ENCODE measurements around the gene IMPDH2.
"Not testable (repeated sequence)": the region's sequence is repeated elsewhere in the genome, so short reads cannot be mapped to it uniquely, and the experiment has no call there.

Gene IMPDH2

DNA sequence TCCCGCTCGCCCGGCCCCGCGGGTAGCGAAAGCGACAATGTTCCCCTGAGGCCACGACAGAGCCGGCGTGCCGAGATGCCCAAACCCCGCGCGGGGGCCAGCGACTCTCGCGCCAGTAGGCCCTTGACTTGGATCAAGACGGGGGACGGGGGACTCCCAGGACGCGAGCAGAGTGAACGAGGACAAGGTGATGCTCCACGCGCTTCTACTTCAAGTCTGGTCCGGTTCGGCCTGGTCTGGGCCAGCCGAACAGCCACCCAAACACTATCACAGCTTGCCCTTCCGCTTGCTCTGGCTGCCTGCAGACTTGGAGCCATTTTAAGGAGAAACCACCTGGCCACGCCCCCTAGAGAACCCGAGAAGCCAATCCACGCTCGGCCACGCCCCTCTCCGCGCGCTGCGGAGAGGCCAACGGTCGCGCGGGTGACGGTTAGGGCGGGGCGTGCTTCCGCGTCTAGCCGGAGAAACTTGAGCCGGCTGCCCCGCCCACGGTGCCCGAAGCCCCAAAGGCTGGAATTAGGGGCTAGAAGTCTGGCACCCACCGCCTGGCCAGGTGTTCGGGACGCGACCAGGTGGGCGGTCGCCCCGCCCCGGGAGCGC is 7.9 kb downstream of the IMPDH2 start:
- DNase-seq, result peak; percentile 90

DNA sequence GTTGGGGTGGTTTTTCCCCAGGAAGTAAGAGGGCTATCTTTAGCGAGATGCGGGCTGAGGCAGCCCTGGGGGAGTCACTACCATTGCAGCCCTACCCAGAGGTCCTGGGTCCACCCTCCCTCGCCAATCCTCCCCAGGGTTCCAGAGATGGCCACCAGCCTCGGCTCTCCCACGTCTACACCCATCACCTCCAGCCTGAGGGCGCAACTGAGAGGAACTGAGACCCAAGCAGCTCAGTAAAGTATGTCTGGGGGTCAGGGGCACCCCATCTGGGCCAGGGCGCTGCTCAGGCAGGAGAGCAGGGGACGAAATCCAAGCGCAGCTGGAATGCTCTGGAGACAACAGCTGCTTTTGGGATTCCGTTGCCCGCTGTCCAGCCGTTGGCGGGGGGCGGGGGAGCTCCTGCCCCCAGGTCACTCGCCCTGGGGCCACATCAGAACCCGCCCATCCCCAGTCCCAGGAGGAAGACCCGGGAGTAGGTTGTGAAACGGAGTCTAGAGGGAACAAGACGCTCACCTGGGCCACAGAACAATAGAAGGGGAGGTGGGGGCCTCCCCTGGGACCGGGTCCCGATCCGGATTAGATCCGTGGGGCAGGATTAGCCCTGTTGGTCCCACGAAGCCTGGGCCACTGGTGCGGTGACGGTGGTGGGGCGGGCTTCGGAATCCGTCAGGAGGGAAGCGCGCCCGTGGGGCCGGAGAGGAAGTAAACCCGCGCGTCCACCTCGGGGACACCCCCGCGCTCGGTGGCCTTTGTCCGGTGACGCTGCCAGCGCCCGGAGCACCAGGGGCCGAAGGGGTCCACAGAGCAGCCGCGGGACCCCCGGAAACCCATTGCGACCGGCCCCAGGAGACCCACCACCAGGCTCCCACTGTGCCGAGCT is 8.6 kb downstream of the IMPDH2 start:
- DNase-seq, result no peak

DNA sequence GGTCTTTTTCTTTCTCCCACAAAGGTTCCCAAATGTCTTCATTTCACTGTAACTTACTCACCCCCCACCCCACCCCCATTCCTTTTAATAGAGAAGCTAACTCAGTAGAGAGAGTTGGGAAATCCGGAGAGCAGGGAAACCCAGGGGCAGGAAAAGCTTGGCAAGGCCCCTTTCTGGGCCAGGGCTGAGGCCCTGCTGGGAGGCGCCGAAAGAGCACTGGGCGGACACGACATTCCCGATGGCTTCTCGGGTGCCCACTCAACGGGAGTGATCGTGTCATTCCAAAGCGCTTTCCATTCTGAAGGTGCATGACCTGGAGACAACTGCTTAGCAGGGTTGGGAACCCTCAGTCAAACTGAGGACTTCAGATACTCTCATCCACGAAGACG is 9.3 kb downstream of the IMPDH2 start:
- DNase-seq, result no peak

DNA sequence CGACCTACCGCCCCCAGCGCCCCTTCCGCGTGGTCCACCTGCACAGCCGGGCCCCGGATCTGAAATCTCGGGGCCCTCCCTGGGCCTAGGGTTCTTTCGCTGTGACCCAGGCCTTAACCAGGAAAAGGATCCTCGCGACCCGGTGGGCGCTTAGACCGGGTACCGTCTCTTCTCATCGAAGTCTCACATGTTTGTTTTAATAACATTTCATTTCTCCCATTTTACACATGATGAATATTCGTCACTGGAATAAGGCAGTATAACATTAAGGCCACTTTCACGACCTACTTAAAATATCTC is 10.5 kb downstream of the IMPDH2 start:
- no peak for DNase-seq

DNA sequence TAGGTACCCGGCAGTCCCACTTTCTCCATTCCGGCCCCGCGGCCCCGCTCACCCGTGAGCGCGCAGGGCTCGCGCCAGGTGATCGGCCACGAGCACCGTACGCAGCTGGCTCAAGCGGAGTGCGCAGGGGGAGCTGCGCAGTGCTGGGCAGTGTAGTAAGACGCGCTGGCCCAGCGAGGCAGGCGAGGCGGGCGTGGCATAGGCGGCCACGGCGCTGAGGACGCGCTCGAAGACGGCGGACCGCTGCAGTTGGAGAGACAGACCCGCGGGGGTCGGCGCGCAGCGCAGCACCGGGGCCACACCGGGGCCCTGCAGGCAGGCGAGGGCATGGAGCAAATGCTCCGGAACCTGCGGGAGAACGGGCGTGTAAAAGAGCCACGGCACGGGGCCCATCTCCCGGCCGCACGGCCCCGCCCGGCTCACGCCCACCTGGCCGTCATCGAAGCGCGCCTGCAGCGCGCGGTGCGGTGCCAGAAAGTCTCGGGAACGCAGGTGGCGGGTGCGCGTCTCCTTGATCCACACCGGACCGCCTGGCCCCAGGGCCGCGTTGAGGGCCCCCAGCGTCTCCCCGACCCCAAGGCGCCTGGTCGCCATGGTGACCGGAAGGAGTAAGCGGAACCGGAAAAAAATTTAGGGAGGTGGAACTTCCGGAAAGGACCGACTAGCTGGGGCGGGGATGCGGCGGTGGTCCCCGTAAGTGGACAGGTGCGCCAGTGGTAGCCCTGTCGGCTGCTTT is 11.1 kb downstream of the IMPDH2 start, which contains the start of gene DALRD3:
TSS of gene DALRD3 (minus strand) at position 610 of the 736 bp plus-strand sequence. CDS start at position 594, 16 bp downstream.
- no peak for DNase-seq

DNA sequence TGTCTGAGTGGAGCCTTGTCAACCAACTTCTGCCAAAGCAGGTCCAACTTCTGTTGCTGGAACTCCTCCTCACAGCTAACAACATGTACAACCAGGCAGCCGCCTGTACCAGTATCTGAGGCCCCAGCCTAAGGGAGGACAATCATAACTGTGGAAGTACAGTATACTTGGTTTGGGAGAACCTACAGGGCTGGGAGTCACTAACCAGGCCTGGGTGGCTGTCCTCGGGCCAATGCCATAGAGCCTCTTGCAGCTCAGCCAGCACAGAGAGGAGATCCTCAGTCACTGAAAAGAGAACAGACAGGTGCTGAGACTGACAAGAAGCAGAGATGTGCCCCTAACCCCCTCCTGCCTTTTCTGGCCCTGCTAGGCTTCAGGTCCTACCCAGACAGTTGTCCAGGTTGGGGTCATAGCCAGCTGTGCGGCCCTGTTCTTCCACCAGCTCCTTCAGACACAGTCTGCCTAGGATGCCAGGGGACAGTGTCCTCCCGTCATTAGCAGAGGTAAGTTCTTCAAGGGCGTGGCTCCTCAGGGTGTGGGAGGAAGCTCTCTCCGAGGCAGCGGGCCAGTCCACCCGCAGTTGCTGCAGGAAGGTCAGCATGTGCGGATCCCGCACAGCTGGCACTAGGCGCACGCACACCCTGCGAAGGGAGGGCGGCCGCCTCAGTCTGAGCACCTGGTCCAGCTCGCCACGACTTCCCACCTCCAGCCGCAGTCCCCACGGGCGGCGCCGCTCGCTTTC is 11.8 kb downstream of the IMPDH2 start:
- DNase-seq, result no peak

DNA sequence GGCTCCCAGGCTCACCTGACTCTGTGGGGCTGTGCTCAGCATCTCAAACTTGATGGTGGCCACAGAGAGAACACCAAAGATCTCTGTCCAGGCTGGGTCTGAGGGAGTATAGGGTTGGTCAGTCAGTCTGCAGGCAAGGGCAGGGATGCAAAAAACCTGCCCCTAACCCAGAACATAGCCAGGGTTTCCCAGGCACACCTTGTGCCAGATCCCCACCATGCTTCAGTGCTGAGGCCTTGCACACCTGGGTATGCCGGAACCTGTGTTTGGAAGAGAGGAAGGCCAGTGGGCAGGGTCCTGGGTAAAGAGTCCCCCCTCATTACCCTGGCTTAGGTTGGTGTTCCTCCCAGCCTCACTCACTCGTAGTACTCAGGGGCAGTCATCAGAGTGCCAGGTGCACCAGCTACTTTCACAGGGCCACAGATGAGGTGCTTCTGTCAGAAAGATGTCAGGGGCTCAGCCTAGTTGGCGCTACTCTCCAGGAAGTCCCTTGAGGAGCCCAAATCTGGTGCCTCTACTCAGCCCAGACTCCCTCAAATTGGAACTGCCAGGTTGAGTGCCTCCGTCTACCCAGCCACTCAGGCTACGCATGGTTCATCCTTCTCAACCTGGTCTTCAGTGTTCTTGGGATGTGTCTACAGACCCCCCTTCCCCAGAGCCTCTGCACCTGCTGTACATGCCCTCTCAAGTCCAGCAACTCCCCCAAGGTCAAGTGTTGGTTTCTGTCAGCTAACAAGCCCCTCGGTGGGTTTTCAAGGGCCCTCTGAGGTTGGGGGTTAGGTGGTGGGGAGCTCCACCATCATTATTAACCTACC is 12.6 kb downstream of the IMPDH2 start:
- no peak for DNase-seq

DNA sequence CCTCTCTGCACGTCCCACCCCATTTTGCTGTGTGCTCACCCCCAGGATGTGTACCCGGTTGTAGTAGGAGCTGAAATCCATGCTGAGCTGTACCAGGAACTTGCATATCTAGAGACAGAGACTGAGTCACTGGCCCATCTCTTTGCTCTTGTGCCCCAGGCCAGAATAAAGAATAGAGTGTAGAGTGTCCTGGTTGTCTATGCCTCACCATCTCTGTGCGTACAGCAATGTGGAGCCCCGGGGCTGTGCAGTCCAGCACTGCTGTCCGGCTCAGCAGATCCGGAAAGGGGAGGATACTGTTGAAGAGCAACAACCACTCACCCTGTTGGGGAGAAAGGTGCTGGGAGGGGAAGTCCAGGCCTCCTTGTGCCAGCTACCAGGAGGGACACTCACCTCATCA is 13.4 kb downstream of the IMPDH2 start:
- no peak for DNase-seq

DNA sequence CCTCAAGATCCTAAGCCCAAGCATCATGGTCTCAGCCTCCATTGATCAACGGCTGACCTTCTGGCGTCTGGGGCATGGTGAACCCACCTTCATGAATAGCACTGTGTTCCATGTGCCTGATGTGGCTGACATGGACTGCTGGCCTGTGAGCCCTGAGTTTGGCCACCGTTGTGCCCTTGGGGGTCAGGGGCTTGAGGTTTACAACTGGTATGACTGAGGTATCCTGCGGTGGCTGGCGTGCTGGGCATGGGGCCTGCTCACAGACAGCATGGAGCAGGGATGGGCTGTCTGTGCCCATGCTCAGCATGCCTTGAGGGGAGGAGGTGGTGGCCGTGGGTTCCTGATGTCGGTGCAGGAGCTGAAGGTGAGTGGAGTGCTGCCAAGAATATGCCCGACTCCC is 14.1 kb downstream of the IMPDH2 start:
- DNase-seq, result no peak

DNA sequence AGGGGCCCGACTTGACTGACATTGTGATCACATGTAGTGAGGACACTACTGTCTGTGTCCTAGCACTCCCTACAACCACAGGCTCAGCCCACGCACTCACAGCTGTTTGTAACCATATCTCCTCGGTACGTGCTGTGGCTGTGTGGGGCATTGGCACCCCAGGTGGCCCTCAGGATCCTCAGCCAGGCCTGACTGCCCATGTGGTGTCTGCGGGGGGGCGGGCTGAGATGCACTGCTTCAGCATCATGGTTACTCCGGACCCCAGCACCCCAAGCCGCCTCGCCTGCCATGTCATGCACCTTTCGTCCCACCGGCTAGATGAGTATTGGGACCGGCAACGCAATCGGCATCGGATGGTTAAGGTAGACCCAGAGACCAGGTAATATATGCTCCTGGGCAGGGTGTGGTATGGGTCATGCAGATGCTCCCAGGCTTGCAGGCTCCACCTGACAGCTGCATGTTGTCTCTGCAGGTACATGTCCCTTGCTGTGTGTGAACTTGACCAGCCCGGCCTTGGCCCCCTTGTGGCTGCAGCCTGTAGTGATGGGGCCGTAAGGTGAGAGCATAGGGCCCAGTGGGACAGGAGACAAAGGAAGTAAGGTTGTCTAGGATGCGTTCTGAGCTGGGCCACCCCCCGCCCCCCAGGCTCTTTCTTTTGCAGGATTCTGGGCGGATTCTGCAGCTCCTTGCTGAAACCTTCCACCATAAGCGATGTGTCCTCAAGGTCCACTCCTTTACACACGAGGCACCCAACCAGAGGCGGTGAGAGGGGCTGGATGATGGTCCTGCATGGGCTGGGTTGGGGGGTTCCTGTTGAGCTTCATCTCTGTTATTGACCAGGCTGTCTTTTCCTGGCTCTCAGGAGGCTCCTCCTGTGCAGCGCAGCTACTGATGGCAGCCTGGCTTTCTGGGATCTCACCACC is 15.2 kb downstream of the IMPDH2 start:
- no peak for DNase-seq

DNA sequence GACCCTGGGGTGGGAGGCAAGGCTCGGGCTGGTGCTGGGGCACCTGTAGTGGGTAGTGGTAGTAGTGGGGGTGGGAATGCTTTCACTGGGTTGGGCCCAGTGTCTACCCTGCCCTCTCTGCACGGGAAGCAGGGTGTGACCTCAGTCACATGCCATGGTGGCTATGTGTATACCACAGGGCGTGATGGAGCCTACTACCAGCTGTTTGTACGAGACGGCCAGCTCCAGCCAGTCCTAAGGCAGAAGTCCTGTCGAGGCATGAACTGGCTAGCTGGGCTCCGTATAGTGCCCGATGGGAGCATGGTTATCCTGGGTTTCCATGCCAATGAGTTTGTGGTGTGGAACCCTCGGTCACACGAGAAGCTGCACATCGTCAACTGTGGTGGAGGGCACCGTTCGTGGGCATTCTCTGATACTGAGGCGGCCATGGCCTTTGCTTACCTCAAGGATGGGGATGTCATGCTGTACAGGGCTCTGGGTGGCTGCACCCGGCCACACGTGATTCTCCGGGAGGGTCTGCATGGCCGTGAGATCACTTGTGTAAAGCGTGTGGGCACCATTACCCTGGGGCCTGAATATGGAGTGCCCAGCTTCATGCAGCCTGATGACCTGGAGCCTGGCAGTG is 16.0 kb downstream of the IMPDH2 start:
- DNase-seq, result no peak

DNA sequence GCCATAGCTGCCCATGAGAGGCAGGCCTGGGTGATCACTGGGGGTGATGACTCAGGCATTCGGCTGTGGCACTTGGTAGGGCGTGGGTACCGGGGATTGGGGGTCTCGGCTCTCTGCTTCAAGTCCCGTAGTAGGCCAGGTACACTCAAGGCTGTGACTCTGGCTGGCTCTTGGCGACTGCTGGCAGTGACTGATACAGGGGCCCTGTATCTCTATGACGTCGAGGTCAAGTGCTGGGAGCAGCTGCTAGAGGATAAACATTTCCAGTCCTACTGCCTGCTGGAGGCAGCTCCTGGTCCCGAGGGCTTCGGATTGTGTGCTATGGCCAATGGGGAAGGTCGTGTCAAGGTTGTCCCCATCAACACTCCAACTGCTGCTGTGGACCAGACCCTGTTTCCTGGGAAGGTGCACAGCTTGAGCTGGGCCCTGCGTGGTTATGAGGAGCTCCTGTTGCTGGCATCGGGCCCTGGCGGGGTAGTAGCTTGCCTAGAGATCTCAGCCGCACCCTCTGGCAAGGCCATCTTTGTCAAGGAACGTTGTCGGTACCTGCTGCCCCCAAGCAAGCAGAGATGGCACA is 16.7 kb downstream of the IMPDH2 start:
- no peak for DNase-seq

DNA sequence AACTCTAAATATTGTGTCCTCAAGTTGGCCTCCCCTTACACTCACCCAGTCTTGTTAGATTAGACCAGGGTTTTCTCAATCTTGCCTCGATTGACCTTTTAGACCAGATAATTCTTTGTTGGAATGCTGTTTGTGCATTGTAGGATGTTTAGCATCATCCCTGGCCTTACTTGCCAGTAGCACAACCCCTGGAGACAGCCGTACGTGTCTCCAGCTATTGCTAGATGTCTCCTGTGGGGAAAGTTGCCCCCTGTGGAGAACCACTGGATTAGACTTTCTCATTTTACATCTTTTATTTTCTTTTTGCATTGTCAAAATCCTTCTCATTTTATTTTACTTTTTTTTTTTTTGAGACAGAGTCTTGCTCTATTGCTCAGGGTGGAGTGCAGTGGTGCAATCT is 19.8 kb downstream of the IMPDH2 start:
- no peak for DNase-seq

DNA sequence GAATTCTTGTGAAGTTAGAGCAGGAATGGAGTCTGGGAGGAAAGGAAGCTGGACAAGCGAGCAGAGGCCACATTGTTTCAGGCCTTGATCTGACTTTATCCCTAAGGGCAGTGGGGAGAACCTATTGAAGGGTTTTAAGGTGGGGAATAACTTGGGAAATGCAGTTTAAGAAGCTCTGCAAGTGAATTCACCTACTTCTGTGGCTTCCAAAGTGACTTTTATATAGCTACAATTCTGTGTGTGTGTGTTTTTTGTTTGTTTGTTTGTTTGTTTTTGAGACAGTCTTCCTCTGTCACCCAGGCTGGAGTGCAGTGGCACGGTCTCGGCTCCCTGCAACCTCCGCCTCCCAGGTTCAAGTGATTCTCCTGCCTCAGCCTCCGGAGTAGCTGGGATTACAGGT is 20.6 kb downstream of the IMPDH2 start:
- not testable (repeated sequence) for DNase-seq

DNA sequence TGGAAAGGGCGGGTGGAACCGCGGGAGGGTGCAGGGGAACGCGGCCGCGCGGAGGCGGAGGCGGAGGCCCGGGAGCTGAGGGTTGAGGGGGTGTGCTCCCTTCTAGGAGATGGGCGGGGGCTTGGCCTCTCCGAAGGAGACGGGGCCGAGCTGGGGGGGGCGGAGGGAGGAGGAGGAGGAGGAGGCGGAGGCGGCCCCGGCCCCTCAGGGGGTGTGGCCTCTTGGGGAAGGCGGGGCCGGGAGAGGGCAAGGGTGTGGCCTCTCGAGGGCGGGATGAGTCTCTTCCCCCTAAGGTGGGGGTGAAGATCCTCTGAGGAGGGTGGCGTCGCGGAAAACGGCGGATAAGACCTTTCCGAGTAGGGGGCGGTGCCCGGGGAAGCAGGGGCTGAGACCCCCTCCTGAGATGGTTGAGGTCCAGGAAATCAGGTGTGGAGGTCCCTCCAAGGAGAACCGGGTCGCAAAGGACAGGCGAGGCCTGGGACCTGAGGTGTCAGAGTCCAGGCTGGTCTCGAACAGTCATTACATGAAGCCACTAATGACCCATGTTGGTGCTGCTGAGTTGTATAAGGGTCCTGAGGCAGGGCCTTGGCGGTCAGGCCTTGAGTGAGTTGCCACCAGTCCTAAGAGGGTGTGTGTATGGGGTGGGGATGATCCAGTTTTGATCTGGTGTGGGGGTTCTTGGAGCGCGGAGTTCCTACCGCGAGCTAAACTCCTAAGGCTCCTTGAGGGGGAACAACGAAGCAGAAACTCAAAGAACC is 21.2 kb downstream of the IMPDH2 start:
- no peak for DNase-seq

DNA sequence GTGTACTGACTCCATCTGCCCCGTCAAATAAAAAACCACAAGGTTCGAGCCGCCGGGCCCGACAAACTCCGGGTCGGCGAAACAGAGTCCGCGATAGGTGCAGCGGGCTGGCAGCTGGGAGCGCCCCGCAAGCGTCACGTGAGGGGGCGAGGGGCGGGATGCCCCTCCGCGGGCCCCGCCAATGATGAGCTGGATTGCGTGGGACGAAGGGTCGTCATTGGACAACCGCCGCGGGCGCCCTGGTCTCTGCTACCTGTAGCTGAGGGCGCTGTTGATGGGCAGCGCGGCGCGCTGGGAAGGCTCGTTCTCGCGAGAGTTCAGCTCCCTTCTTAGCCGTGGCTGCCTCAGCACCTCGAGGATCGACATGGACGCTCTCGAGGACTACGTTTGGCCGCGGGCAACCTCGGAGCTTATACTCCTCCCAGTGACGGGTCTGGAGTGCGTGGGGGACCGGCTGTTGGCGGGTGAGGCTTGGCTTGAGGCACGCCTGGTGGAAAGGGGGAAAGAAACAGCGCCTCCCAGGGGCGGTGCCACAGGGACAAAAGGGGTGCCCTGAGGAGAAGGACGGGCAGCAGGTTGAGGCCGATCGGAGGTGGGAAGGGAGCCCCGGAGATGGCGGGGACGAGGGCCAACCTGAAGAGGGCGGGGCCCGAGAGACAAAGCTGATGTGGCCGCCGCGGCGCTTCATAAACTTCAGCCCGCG is 22.0 kb downstream of the IMPDH2 start, which contains the start of gene WDR6:
TSS of gene WDR6 (plus strand) at position 324 of the 703 bp plus-strand sequence. CDS start at position 365, 41 bp downstream.
- peak; percentile 84 for DNase-seq

DNA sequence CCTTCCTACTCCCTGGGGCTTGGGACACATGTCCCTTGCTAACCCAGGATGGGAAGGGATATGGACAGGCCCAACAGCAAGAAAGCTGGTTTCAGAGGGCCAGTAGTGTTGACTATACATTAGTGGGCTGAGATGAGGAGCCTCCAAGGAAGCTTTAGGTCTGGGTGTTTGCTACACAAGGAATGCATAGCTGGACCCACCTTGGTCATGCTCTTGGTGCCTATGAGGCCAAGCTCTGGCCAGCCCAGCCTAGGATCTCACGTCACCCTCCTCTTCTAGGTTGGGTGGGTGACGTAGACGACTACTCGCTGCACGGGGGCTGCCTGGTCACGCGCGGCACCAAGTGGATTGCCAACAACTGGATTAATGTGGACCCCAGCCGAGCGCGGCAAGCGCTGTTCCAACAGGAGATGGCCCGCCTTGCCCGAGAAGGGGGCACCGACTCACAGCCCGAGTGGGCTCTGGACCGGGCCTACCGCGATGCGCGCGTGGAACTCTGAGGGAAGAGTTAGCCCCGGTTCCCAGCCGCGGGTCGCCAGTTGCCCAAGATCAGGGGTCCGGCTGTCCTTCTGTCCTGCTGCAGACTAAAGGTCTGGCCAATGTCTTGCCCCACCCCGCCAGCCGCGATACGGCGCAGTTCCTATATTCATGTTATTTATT is 22.7 kb downstream of the IMPDH2 start:
- no peak for DNase-seq

DNA sequence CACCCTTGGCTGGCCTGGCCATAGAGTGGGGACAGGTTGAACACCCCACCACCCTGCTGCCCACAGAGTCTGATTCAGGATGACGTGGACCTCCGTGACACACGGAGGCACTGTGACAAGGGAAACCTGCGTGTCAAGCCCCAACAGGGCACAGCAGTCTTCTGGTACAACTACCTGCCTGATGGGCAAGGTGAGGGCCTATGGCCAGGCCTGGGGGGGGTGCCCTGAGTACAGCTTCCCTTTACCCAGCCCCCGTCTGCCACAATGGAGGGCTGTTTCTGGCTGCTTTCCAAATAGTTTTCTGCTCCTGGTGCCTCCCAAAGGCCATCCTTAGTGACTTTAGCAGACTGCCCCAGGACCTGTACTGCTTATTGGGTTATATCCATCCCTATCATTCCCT is 23.2 kb downstream of the IMPDH2 start:
- no peak for DNase-seq
